GM13976 (cell line): ENCODE results near the gene CDHR3.

ENCODE experiments used
- DNase-seq: peaks from one replicate; pipeline ENCODE4 v3.0.0; 2012; ENCODE audit warnings: low spot score
- CTCF ChIP-seq: IDR thresholded peaks from 2 replicates; pipeline ENCODE4 v1.5.1; 2012; ENCODE audit warnings: borderline replicate concordance, mild to moderate bottlenecking; ENCODE audit not compliant: insufficient read depth; ENCODE audit errors: extremely low read depth, missing control alignments, control extremely low read depth
- in situ Hi-C: fragments of 300-500 bp; cut with MboI; formaldehyde crosslinking; loops from one replicate; pipeline ENCODE4 v1.12.0; 2022; ENCODE audit warnings: low sequenced_read_pairs, mixed read lengths, inconsistent platforms; ENCODE audit not compliant: unreplicated experiment

Gene CDHR3

GRCh38 chr7:105987046-105987445 is 24.0 kb downstream of the CDHR3 start:
- no peak for DNase-seq
- in situ Hi-C loops = no loop called here
- TF ChIP-seq CTCF = no peak

GRCh38 chr7:105988276-105988675 is 25.2 kb downstream of the CDHR3 start:
- in situ Hi-C loops = no loop called here
- no peak for TF ChIP-seq CTCF
- no peak for DNase-seq

- in situ Hi-C loops = no loop called here
- no peak for DNase-seq
- no peak for TF ChIP-seq CTCF
These were observed 26.1 kb downstream of the CDHR3 start for GRCh38 chr7:105989191-105989590.

GRCh38 chr7:105989686-105990085 is 26.6 kb downstream of the CDHR3 start:
- DNase-seq = no peak
- in situ Hi-C loops = no loop called here

GRCh38 chr7:105990141-105990540 is 27.1 kb downstream of the CDHR3 start:
- TF ChIP-seq CTCF = no peak

More at GRCh38 chr7:105989686-105990085, 26.6 kb downstream of the CDHR3 start:
- TF ChIP-seq CTCF = no peak

GRCh38 chr7:105990727-105991453 is 27.8 kb downstream of the CDHR3 start:
- no peak for DNase-seq
- no peak for TF ChIP-seq CTCF
- in situ Hi-C loops = no loop called here

More at GRCh38 chr7:105990141-105990540, 27.1 kb downstream of the CDHR3 start:
- in situ Hi-C loops = no loop called here
- no peak for DNase-seq
